SK-N-SH (cell line): ENCODE results near the gene VIL1.

Experiments used
- CHD2 ChIP-seq: fragments of 150-350 bp; IDR thresholded peaks from 2 replicates; pipeline ENCODE4 v1.6.1; 2018; ENCODE audit warnings: low read length; ENCODE audit not compliant: partially characterized antibody
- CTCF ChIP-seq: fragments of 200-600 bp; sonication (generic); IDR thresholded peaks from 2 replicates; pipeline ENCODE4 v1.6.1; 2017; ENCODE audit warnings: antibody characterized with exemption, mild to moderate bottlenecking, moderate library complexity
- GABPA ChIP-seq: IDR thresholded peaks from 2 replicates; pipeline ENCODE4 v1.4.0; 2012; ENCODE audit warnings: low read depth, mild to moderate bottlenecking
- JUND ChIP-seq: IDR thresholded peaks from 2 replicates; pipeline ENCODE4 v1.4.0; 2012
- USF2 ChIP-seq: fragments of 150-350 bp; IDR thresholded peaks from 2 replicates; pipeline ENCODE4 v1.6.1; 2017; ENCODE audit warnings: antibody characterized with exemption, low read length, low read depth, borderline replicate concordance

- no peak for TF ChIP-seq CTCF
- TF ChIP-seq JUND, result no peak
- TF ChIP-seq GABPA, result no peak
- TF ChIP-seq CHD2, result no peak
- no peak for TF ChIP-seq USF2
These were observed 6.6 kb downstream of the VIL1 start for GRCh38 chr2:218425531-218425930.
